Type B pancreatic cell (in vitro differentiated cells): Measurements from ENCODE around the gene WDR46. TPM values are rescaled to one million over a fixed set of nuclear protein-coding genes. Genes with fewer than 3 reads are reported as not detected.

ENCODE experiments used
- DNase-seq: peaks from one replicate; pipeline ENCODE4 v3.0.0; 2021; ENCODE audit warnings: mixed read lengths; ENCODE audit not compliant: unreplicated experiment; ENCODE audit errors: extremely low spot score
- H3K27ac Mint-ChIP-seq: 2 replicates; pipeline ENCODE4 v1.8.0; 2021; ENCODE audit warnings: mild to moderate bottlenecking, mixed read lengths
- H3K27me3 Mint-ChIP-seq: 2 replicates; pipeline ENCODE4 v1.8.0; 2021; ENCODE audit warnings: mixed read lengths
- H3K36me3 Mint-ChIP-seq: 2 replicates; pipeline ENCODE4 v1.8.0; 2021; ENCODE audit warnings: mixed read lengths
- H3K4me1 Mint-ChIP-seq: one replicate; pipeline ENCODE4 v1.8.0; 2021; ENCODE audit warnings: mixed read lengths; ENCODE audit not compliant: unreplicated experiment
- H3K4me3 Mint-ChIP-seq: 2 replicates; pipeline ENCODE4 v1.8.0; 2021; ENCODE audit warnings: mild to moderate bottlenecking, mixed read lengths
- H3K9me3 Mint-ChIP-seq: 2 replicates; pipeline ENCODE4 v1.8.0; 2021; ENCODE audit warnings: mixed read lengths
- total RNA-seq: library from RNA; stranded (reverse); gene quantifications from 2 replicates; pipeline ENCODE4 v1.2.1, GENCODE V29; 2021; ENCODE audit warnings: low replicate concordance
- TF ChIP-seq, protein P1 (sequence below): fragments of 200-600 bp; sonication (generic); conservative IDR thresholded peaks from 2 replicates; pipeline ENCODE4 v1.5.0; 2021; ENCODE audit warnings: antibody characterized with exemption, mild to moderate bottlenecking

Gene WDR46
- total RNA-seq, 1 donor from 2014 or later = 67.4 TPM

- H3K9me3 Mint-ChIP-seq = no peaks in the 10 kb centered on the region
- peaks cover 12% of the 10 kb centered on the region for H3K36me3 Mint-ChIP-seq
- H3K27ac Mint-ChIP-seq = peak overlapping the region; percentile 98
- peaks cover 3% of the 10 kb centered on the region for H3K27me3 Mint-ChIP-seq
- DNase-seq = peak; percentile 92
- TF ChIP-seq, protein P1, sequence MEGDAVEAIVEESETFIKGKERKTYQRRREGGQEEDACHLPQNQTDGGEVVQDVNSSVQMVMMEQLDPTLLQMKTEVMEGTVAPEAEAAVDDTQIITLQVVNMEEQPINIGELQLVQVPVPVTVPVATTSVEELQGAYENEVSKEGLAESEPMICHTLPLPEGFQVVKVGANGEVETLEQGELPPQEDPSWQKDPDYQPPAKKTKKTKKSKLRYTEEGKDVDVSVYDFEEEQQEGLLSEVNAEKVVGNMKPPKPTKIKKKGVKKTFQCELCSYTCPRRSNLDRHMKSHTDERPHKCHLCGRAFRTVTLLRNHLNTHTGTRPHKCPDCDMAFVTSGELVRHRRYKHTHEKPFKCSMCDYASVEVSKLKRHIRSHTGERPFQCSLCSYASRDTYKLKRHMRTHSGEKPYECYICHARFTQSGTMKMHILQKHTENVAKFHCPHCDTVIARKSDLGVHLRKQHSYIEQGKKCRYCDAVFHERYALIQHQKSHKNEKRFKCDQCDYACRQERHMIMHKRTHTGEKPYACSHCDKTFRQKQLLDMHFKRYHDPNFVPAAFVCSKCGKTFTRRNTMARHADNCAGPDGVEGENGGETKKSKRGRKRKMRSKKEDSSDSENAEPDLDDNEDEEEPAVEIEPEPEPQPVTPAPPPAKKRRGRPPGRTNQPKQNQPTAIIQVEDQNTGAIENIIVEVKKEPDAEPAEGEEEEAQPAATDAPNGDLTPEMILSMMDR = peak; percentile 85
- peaks cover 9% of the 10 kb centered on the region for H3K4me1 Mint-ChIP-seq
- H3K4me3 Mint-ChIP-seq = peak overlapping the region; percentile 99
Observed at GRCh38 chr6:33299237-33299944, 10.4 kb upstream of the WDR46 start.

DNA sequence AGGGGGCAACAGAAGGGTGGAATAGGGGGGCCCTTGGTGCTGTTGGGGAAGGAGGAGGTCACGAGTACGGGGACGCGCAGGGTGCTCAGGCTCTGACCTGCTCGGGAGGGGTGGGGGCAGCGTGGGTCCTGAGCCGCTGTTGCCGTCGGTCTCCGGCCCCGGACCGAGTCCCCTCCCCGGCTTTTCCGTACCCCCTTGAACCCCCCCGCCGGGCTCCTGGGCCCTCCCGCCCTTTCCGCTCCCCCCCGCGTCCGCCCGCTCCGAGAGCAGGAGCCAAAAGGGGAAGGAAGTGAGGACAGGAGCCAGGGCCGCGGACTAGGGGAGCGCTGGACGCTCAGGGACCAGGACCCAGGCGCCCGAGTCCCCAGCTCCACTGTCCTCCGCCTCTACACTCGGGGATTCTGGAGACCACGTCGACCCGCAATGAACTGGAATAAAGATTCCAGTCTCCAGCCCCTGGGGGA is 9.8 kb upstream of the WDR46 start, which contains the start of gene RGL2:
RGL2 (minus strand) TSS at position 170 of the 464 bp plus-strand sequence. CDS start 332 bp downstream, outside the sequence.
- Mint-ChIP-seq H3K4me3 (peak within 1 kb of the TSS; percentile 99), H3K36me3 (peaks cover 11% of the 10 kb centered on the region), H3K9me3 (no peaks in the 10 kb centered on the region), H3K4me1 (peaks cover 12% of the 10 kb centered on the region), H3K27me3 (peaks cover 3% of the 10 kb centered on the region), H3K27ac (peak within 1 kb of the TSS; percentile 99)
- DNase-seq = no peak
- TF ChIP-seq, protein P1 = no peak

DNA sequence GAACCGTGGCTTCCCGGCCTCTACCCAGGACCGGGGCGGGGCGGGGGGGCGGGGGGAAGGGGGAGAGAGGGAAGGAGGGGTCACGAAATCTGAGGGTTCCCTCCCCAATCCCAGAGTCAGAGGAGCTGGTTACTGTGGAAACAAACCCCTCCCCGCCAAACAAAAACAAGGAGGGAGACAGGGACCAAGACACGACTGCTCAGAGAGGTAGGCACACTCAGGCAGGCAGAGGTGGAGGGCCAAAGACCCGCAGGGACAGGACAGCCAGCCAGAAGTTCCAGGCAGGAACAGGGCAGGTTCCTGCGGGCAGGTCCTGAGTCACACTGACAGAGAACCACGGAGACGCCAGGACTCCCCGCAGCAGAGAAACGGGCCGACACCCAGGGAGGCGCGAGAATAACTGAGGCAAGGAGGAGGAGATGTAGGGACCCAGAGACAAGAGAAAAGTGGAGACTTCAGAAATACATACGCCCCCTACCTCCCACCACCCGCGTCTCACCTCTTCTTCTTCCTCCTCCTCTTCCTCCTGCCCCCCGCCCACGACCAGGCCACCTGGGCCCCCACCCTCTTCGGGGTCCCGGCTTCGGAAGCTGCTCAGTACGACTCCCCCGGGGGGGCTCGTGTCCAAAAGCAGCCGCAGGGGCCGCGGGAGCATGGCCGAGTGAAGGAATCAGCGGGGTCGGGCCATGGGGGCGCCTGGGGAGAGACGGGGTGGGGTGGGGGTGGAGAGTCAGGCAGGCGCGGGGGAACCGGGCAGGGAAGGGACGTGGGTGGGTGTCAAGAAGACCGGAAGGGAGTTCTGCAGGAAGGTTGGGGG is 9.1 kb upstream of the WDR46 start:
- H3K27ac Mint-ChIP-seq = peak overlapping the region; percentile 99
- H3K9me3 Mint-ChIP-seq = no peaks in the 10 kb centered on the region
- TF ChIP-seq, protein P1 = peak; percentile 21
- peak overlapping the region; percentile 99 for H3K4me3 Mint-ChIP-seq
- H3K36me3 Mint-ChIP-seq = peaks cover 8% of the 10 kb centered on the region
- H3K27me3 Mint-ChIP-seq = peaks cover 3% of the 10 kb centered on the region
- no peak for DNase-seq
- H3K4me1 Mint-ChIP-seq = peaks cover 12% of the 10 kb centered on the region

GRCh38 chr6:33297406-33297955 is 8.4 kb upstream of the WDR46 start:
- H3K4me1 Mint-ChIP-seq = peaks cover 12% of the 10 kb centered on the region
- H3K9me3 Mint-ChIP-seq = no peaks in the 10 kb centered on the region
- H3K27me3 Mint-ChIP-seq = peaks cover 3% of the 10 kb centered on the region
- H3K36me3 Mint-ChIP-seq = peaks cover 8% of the 10 kb centered on the region
- TF ChIP-seq, protein P1 = no peak
- peak overlapping the region; percentile 99 for H3K4me3 Mint-ChIP-seq
- peak overlapping the region; percentile 99 for H3K27ac Mint-ChIP-seq
- DNase-seq = no peak

DNA sequence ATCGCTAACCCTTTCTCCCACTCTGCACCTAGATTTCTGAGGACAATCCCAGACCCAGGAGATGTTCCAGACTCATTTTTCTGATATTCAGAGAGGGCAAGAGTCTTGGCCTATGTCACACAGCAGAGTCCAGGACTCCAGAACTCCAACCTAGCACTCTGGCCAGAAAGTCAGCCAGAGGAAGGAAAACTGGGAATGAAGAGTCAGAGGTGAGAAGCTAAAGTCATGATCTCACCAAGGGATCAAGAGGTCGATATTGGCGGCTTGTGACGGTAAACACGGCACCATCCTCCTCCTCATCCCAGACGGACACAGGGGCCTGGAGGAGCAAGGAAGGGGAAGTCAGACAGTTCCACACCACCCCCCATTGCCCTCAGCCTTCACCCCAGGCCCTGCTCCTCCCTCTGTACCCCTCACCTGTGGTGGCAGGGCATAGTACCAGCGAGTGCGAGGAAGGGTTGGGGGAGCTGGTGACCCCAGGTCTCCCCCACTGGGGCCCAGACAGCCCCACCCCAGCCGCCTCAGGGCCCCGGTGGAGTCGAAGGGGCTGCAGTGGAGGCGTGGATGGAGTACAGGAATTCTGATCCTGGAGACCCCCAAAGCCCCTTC is 7.9 kb upstream of the WDR46 start:
- no peak for DNase-seq
- no peaks in the 10 kb centered on the region for H3K9me3 Mint-ChIP-seq
- H3K27ac Mint-ChIP-seq = peak overlapping the region; percentile 99

More for the DNA sequence above, 7.9 kb upstream of the WDR46 start:
- peaks cover 3% of the 10 kb centered on the region for H3K27me3 Mint-ChIP-seq
- peak overlapping the region; percentile 99 for H3K4me3 Mint-ChIP-seq
- peaks cover 8% of the 10 kb centered on the region for H3K36me3 Mint-ChIP-seq
- TF ChIP-seq, protein P1 = no peak
- peaks cover 12% of the 10 kb centered on the region for H3K4me1 Mint-ChIP-seq
